K562 (cell line): ENCODE data around the gene TMEM191C. TPM values are rescaled to one million over a fixed set of nuclear protein-coding genes. Genes with fewer than 3 reads are reported as not detected.
A peak's percentile ranks its signal among the peaks of the same experiment; 100 is the strongest.

Experiments
- CHD2 ChIP-seq: IDR thresholded peaks from 2 replicates; pipeline ENCODE4 v1.6.1; 2011; ENCODE audit warnings: low read depth, low read length
- EP400 ChIP-seq: fragments of 450-650 bp; IDR thresholded peaks from 2 replicates; pipeline ENCODE4 v1.6.1; 2017; ENCODE audit warnings: antibody characterized with exemption, mild to moderate bottlenecking, moderate library complexity
- HDAC6 ChIP-seq: IDR thresholded peaks from 2 replicates; pipeline ENCODE4 v1.6.1; 2012; ENCODE audit warnings: low read depth, mild to moderate bottlenecking, control low read depth, inconsistent platforms, low read length, moderate library complexity
- HNRNPK ChIP-seq: fragments of 200-400 bp; formaldehyde crosslinking; IDR thresholded peaks from one replicate; pipeline ENCODE4 v1.6.1; 2018; ENCODE audit warnings: mild to moderate bottlenecking, low read depth, low read length; ENCODE audit not compliant: poor library complexity, severe bottlenecking
- ID3 ChIP-seq, 2 experiments: fragments of 250-450 bp in 1 of 2; fragments of 450-650 bp in 1 of 2; sonication (Bioruptor Pico) in 1 of 2; IDR thresholded peaks; 2 replicates each; pipeline versions ENCODE4 v1.6.1 to v1.8.0; 2016 to 2021; ENCODE audit warnings: mild to moderate bottlenecking in 2 of 2, moderate library complexity in 2 of 2, missing compliant biosample characterization in 1 of 2, missing genetic modification characterization in 1 of 2
- JUN ChIP-seq, 2 experiments: sonication (generic) in 1 of 2; formaldehyde crosslinking in 1 of 2; IDR thresholded peaks; 2 replicates each; pipeline versions ENCODE4 v1.6.1 to v1.8.0; 2012 to 2022; ENCODE audit warnings: borderline replicate concordance in 2 of 2, mild to moderate bottlenecking in 2 of 2, improper control_type of control experiment in 1 of 2, low read depth in 1 of 2, low read length in 1 of 2, missing genetic modification reagents in 1 of 2
- L3MBTL2 ChIP-seq: fragments of 450-650 bp; IDR thresholded peaks from 2 replicates; pipeline ENCODE4 v1.6.1; 2016; ENCODE audit warnings: mild to moderate bottlenecking, moderate library complexity
- MXD1 ChIP-seq: fragments of 250-450 bp; sonication (Bioruptor Pico); IDR thresholded peaks from 2 replicates; pipeline ENCODE4 v1.8.0; 2021; ENCODE audit warnings: borderline replicate concordance, mild to moderate bottlenecking, moderate library complexity; ENCODE audit not compliant: poor library complexity, severe bottlenecking
- NFXL1 ChIP-seq: fragments of 450-650 bp; formaldehyde crosslinking; IDR thresholded peaks from 2 replicates; pipeline ENCODE4 v1.4.0; 2021; ENCODE audit warnings: mild to moderate bottlenecking
- PHB ChIP-seq: fragments of 250-450 bp; sonication (Bioruptor Pico); IDR thresholded peaks from 2 replicates; pipeline ENCODE4 v1.5.0; 2021
- PRDM10 ChIP-seq: fragments of 450-650 bp; IDR thresholded peaks from 2 replicates; pipeline ENCODE4 v1.6.1; 2018; ENCODE audit not compliant: partially characterized antibody
- RBM39 ChIP-seq: fragments of 200-400 bp; formaldehyde crosslinking; optimal IDR thresholded peaks from 2 replicates; pipeline ENCODE3; 2018; ENCODE audit warnings: low read depth, low read length
- RHOXF2B ChIP-seq: fragments of 250-450 bp; sonication (Bioruptor Pico); conservative IDR thresholded peaks from 2 replicates; pipeline ENCODE4 v1.5.1; 2021
- SAFB2 ChIP-seq: fragments of 200-400 bp; formaldehyde crosslinking; IDR thresholded peaks from 2 replicates; pipeline ENCODE4 v1.6.1; 2018; ENCODE audit warnings: borderline replicate concordance, low read length, low read depth, moderate library complexity; ENCODE audit not compliant: severe bottlenecking
- SMC3 ChIP-seq: conservative IDR thresholded peaks from 2 replicates; pipeline ENCODE4 v1.6.1; 2011; ENCODE audit warnings: low read depth, low read length, improper control_type of control experiment; ENCODE audit not compliant: insufficient read depth
- THRB ChIP-seq: fragments of 450-650 bp; formaldehyde crosslinking; conservative IDR thresholded peaks from 2 replicates; pipeline ENCODE4 v1.4.0; 2022; ENCODE audit warnings: mild to moderate bottlenecking, missing genetic modification characterization
- ZNF518B ChIP-seq: fragments of 250-450 bp; sonication (Bioruptor Pico); IDR thresholded peaks from 2 replicates; pipeline ENCODE4 v1.5.0; 2021; ENCODE audit warnings: mild to moderate bottlenecking, moderate library complexity
- ZZZ3 ChIP-seq: fragments of 450-650 bp; IDR thresholded peaks from 2 replicates; pipeline ENCODE4 v1.6.1; 2016; ENCODE audit warnings: antibody characterized with exemption, mild to moderate bottlenecking, moderate library complexity
- polyA plus RNA-seq, 8 experiments: library from polyadenylated mRNA; depleted of rRNA in 4 of 8; stranded (reverse) in 5 of 8; unstranded in 3 of 8; fragments of >200 nt; fragmentation: Nextera tagmentation in 2 of 8; fragmentation: Illumina TruSeq in 1 of 8; extraction: Ambion mirVana in 2 of 8; extraction: Trizol in 1 of 8; gene quantifications; 2 replicates each; pipeline versions ENCODE4 v1.2.1 to v1.2.3, GENCODE V29; 2011 to 2014; ENCODE audit warnings: inconsistent platforms in 1 of 8, missing spikeins in 1 of 8
- total RNA-seq, 7 experiments: library from RNA; depleted of rRNA in 6 of 7; stranded (reverse); fragments of >200 nt in 6 of 7; fragmentation: Illumina TruSeq in 2 of 7; extraction: Trizol in 2 of 7; gene quantifications; 2 replicates each; pipeline versions ENCODE4 v1.2.1 to v1.2.3, GENCODE V29; 2011 to 2021; ENCODE audit warnings: low replicate concordance in 1 of 7

Gene TMEM191C
- total and polyA plus RNA-seq, 9 of the 15 experiments (the other 6 are each of a cell fraction or from before 2014, with no cell fraction given), result 0.15 to 7.1 (median 1.1) TPM

- TF ChIP-seq ZZZ3 (no peak), THRB (CRISPR knock-in tag) (no peak), SAFB2 (no peak), HNRNPK (no peak), JUN (IDR thresholded peaks at IDR 0.05; ENCODE audit: borderline replicate concordance, low read depth, low read length) (no peak), JUN (CRISPR knock-in tag; IDR thresholded peaks at IDR 0.05; ENCODE audit: borderline replicate concordance) (no peak), L3MBTL2 (no peak), RHOXF2B (CRISPR knock-in tag) (no peak), MXD1 (CRISPR knock-in tag) (no peak), PRDM10 (no peak), CHD2 (no peak; the same call in 1 of the 2 replicates), ZNF518B (CRISPR knock-in tag) (no peak), HDAC6 (no peak), EP400 (no peak), SMC3 (0 out of 2 replicates have a peak, but pooled peaks have one; percentile 9), RBM39 (no peak), PHB (CRISPR knock-in tag) (no peak), NFXL1 (CRISPR knock-in tag) (no peak), ID3 (CRISPR knock-in tag; IDR thresholded peaks at IDR 0.05) (no peak), ID3 (tag; IDR thresholded peaks at IDR 0.05) (no peak)
Observed at GRCh38 chr22:21450320-21450831, 16.8 kb upstream of the TMEM191C start (continued).
